Measurements from ENCODE around the gene NFATC1.

The NFATC1 gene

GRCh38 chr18:79402977-79403722 lies 7.4 kb downstream of the NFATC1 start:
- peaks cover 91% of the 10 kb centered on the region for H3K79me2 ChIP-seq (ENCODE audit: control insufficient read depth, low read length)
- no peaks in the 10 kb centered on the region for H3K9me2 ChIP-seq (replicated peaks; ENCODE audit: control insufficient read depth, low read length)
- no peak for TF ChIP-seq EZH2phosphoT487 (IDR thresholded peaks at IDR 0.05; ENCODE audit: borderline replicate concordance, low read length)
- no peak for TF ChIP-seq CTCF (IDR thresholded peaks at IDR 0.05; ENCODE audit: low read depth, low read length, poor library complexity, severe bottlenecking)
- peak overlapping the region; percentile 50 for H3K4me3 ChIP-seq (ENCODE audit: low read length)
- H4K20me1 ChIP-seq (ENCODE audit: control insufficient read depth, insufficient read depth, low read depth, low read length), result 0 out of 2 replicates have a peak, but pooled peaks cover under 1% of the 10 kb centered on the region
- peaks cover 16% of the 10 kb centered on the region for H3K36me3 ChIP-seq (ENCODE audit: control insufficient read depth, low read length)
- no peaks in the 10 kb centered on the region for H3K9me3 ChIP-seq (ENCODE audit: control insufficient read depth, insufficient read depth, low read length)
- no peaks in the 10 kb centered on the region for H3K27me3 ChIP-seq (ENCODE audit: control insufficient read depth, low read length)
- peaks cover 10% of the 10 kb centered on the region for H3F3A ChIP-seq (ENCODE audit: control insufficient read depth, insufficient read depth)
- peak overlapping the region; percentile 71 for H3K4me2 ChIP-seq (ENCODE audit: low read length)
- no peak overlapping the region for H3K27ac ChIP-seq (ENCODE audit: low read depth, low read length)
- H3K4me1 ChIP-seq (ENCODE audit: control insufficient read depth, low read length), result peaks cover 75% of the 10 kb centered on the region

GRCh38 chr18:79403723-79404566 lies 8.2 kb downstream of the NFATC1 start:
- H3K9me3 ChIP-seq (ENCODE audit: control insufficient read depth, insufficient read depth, low read length), result no peaks in the 10 kb centered on the region
- H3K9me2 ChIP-seq (replicated peaks; ENCODE audit: control insufficient read depth, low read length), result no peaks in the 10 kb centered on the region
- TF ChIP-seq EZH2phosphoT487 (IDR thresholded peaks at IDR 0.05; ENCODE audit: borderline replicate concordance, low read length) (no peak), CTCF (IDR thresholded peaks at IDR 0.05; ENCODE audit: low read depth, low read length, poor library complexity, severe bottlenecking) (no peak)
- H3K4me1 ChIP-seq (ENCODE audit: control insufficient read depth, low read length), result peaks cover 67% of the 10 kb centered on the region
- peak overlapping the region; percentile 58 for H3K4me3 ChIP-seq (ENCODE audit: low read length)
- peaks cover 91% of the 10 kb centered on the region for H3K79me2 ChIP-seq (ENCODE audit: control insufficient read depth, low read length)
- H3K27me3 ChIP-seq (ENCODE audit: control insufficient read depth, low read length), result no peaks in the 10 kb centered on the region
- no peaks in the 10 kb centered on the region for H4K20me1 ChIP-seq (ENCODE audit: control insufficient read depth, insufficient read depth, low read depth, low read length)
- peak overlapping the region; percentile 71 for H3K4me2 ChIP-seq (ENCODE audit: low read length)
- peaks cover 12% of the 10 kb centered on the region for H3K36me3 ChIP-seq (ENCODE audit: control insufficient read depth, low read length)
- no peak overlapping the region for H3K27ac ChIP-seq (ENCODE audit: low read depth, low read length)
- H3F3A ChIP-seq (ENCODE audit: control insufficient read depth, insufficient read depth), result peaks cover 6% of the 10 kb centered on the region

GRCh38 chr18:79404567-79404910 lies 8.8 kb downstream of the NFATC1 start:
- Histone ChIP-seq H3K4me3 (ENCODE audit: low read length) (peak overlapping the region; percentile 58; the same call in 1 of the 2 replicates), H3K27me3 (ENCODE audit: control insufficient read depth, low read length) (no peaks in the 10 kb centered on the region), H3K27ac (ENCODE audit: low read depth, low read length) (peak overlapping the region; percentile 76), H4K20me1 (ENCODE audit: control insufficient read depth, insufficient read depth, low read depth, low read length) (no peaks in the 10 kb centered on the region), H3F3A (ENCODE audit: control insufficient read depth, insufficient read depth) (peaks cover 6% of the 10 kb centered on the region), H3K9me2 (replicated peaks; ENCODE audit: control insufficient read depth, low read length) (no peaks in the 10 kb centered on the region), H3K79me2 (ENCODE audit: control insufficient read depth, low read length) (peaks cover 91% of the 10 kb centered on the region), H3K9me3 (ENCODE audit: control insufficient read depth, insufficient read depth, low read length) (no peaks in the 10 kb centered on the region), H3K4me1 (ENCODE audit: control insufficient read depth, low read length) (peaks cover 61% of the 10 kb centered on the region), H3K36me3 (ENCODE audit: control insufficient read depth, low read length) (peaks cover 12% of the 10 kb centered on the region), H3K4me2 (ENCODE audit: low read length) (peak overlapping the region; percentile 71)
- TF ChIP-seq CTCF (IDR thresholded peaks at IDR 0.05; ENCODE audit: low read depth, low read length, poor library complexity, severe bottlenecking) (no peak), EZH2phosphoT487 (IDR thresholded peaks at IDR 0.05; ENCODE audit: borderline replicate concordance, low read length) (no peak)
